Measurements from ENCODE around the gene YAF2.

The YAF2 gene

GRCh38 chr12:42273706-42274105, 35.7 kb upstream of the YAF2 start:
- no peak for TF ChIP-seq CTCF (IDR thresholded peaks at IDR 0.05; ENCODE audit: control extremely low read depth, extremely low read depth, low read depth, missing control alignments)
- ChIA-PET POLR2A (no interaction called here), CTCF (interaction anchor here (1.0 to 2.2 kb wide), 4 partner anchors 9 to 41 kb away, joined by 3 to 9 read pairs (median 4); no protein-coding TSS in a partner anchor)
- DNase-seq (ENCODE audit: extremely low spot score) = no peak

- no peak for DNase-seq (ENCODE audit: extremely low spot score)
- TF ChIP-seq CTCF (IDR thresholded peaks at IDR 0.05; ENCODE audit: control extremely low read depth, extremely low read depth, low read depth, missing control alignments) = no peak
- ChIA-PET CTCF (no interaction called here), POLR2A (no interaction called here)
Measured at GRCh38 chr12:42270596-42270995, 32.5 kb upstream of the YAF2 start.

- no peak for DNase-seq (ENCODE audit: extremely low spot score)
- CTCF ChIA-PET = interaction anchor here (1.4 kb wide), 1 partner anchor 10 kb away, joined by 4 read pairs; no protein-coding TSS in a partner anchor
- no peak for TF ChIP-seq CTCF (IDR thresholded peaks at IDR 0.05; ENCODE audit: control extremely low read depth, extremely low read depth, low read depth, missing control alignments)
- POLR2A ChIA-PET = no interaction called here
Measured at GRCh38 chr12:42267413-42268190, 29.6 kb upstream of the YAF2 start.

GRCh38 chr12:42266579-42267230, 28.7 kb upstream of the YAF2 start:
- ChIA-PET CTCF (interaction anchor here (1.4 kb wide), 1 partner anchor 9 kb away, joined by 4 read pairs; no protein-coding TSS in a partner anchor), POLR2A (no interaction called here)
- no peak for DNase-seq (ENCODE audit: extremely low spot score)
- no peak for TF ChIP-seq CTCF (IDR thresholded peaks at IDR 0.05; ENCODE audit: control extremely low read depth, extremely low read depth, low read depth, missing control alignments)

- no peak for TF ChIP-seq CTCF (IDR thresholded peaks at IDR 0.05; ENCODE audit: control extremely low read depth, extremely low read depth, low read depth, missing control alignments)
- no peak for DNase-seq (ENCODE audit: extremely low spot score)
- ChIA-PET CTCF (no interaction called here), POLR2A (no interaction called here)
Measured at GRCh38 chr12:42262271-42262670, 24.2 kb upstream of the YAF2 start.

- POLR2A ChIA-PET = no interaction called here
- TF ChIP-seq CTCF (IDR thresholded peaks at IDR 0.05; ENCODE audit: control extremely low read depth, extremely low read depth, low read depth, missing control alignments) = no peak
- CTCF ChIA-PET = no interaction called here
- no peak for DNase-seq (ENCODE audit: extremely low spot score)
Measured at GRCh38 chr12:42261708-42262107, 23.7 kb upstream of the YAF2 start.
